GM23338 (cell line): ENCODE measurements around the gene SNRNP25. TPM values are rescaled to one million over a fixed set of nuclear protein-coding genes. Genes with fewer than 3 reads are reported as not detected.

Source experiments
- ATAC-seq: fragments of 200-7000 bp; cut with Tn5 transposase; 3 replicates; pipeline ENCODE4 v1.9.1; 2020
- DNase-seq: peaks from one replicate; pipeline ENCODE4 v3.0.0-alpha.2; 2015; ENCODE audit warnings: low spot score
- H2AFZ ChIP-seq: fragments of 200-600 bp; sonication (generic); 2 replicates; pipeline ENCODE4 v1.8.0; 2016; ENCODE audit warnings: antibody characterized with exemption, mild to moderate bottlenecking, moderate library complexity
- H3F3A ChIP-seq: fragments of 200-600 bp; sonication (generic); replicated peaks from 2 replicates; pipeline ENCODE4 v1.8.0; 2017; ENCODE audit warnings: antibody characterized with exemption, mixed run types, low read depth
- H3K27ac ChIP-seq: fragments of 200-600 bp; sonication (generic); 2 replicates; pipeline ENCODE4 v1.6.1; 2016; ENCODE audit warnings: low read depth
- H3K27me3 ChIP-seq: fragments of 200-600 bp; sonication (generic); 2 replicates; pipeline ENCODE4 v1.8.0; 2016; ENCODE audit warnings: mild to moderate bottlenecking, mixed run types, moderate library complexity; ENCODE audit not compliant: insufficient read depth
- H3K36me3 ChIP-seq: fragments of 200-600 bp; sonication (generic); 2 replicates; pipeline ENCODE4 v1.8.0; 2016; ENCODE audit warnings: mild to moderate bottlenecking; ENCODE audit not compliant: insufficient read depth
- H3K4me1 ChIP-seq: fragments of 200-600 bp; sonication (generic); 2 replicates; pipeline ENCODE4 v1.8.0; 2016; ENCODE audit warnings: mild to moderate bottlenecking, moderate library complexity; ENCODE audit not compliant: insufficient read depth
- H3K4me2 ChIP-seq: fragments of 200-600 bp; sonication (generic); 2 replicates; pipeline ENCODE4 v1.7.1; 2017; ENCODE audit warnings: mixed run types
- H3K4me3 ChIP-seq: fragments of 200-600 bp; sonication (generic); 2 replicates; pipeline ENCODE4 v1.6.1; 2016; ENCODE audit warnings: mixed run types
- H3K79me2 ChIP-seq: fragments of 200-600 bp; sonication (generic); replicated peaks from 2 replicates; pipeline ENCODE4 v1.8.0; 2017; ENCODE audit warnings: mild to moderate bottlenecking; ENCODE audit not compliant: insufficient read depth
- H3K9me2 ChIP-seq: fragments of 200-600 bp; sonication (generic); 2 replicates; pipeline ENCODE4 v1.8.0; 2017; ENCODE audit not compliant: insufficient read depth
- H4K20me1 ChIP-seq: fragments of 200-600 bp; sonication (generic); replicated peaks from 2 replicates; pipeline ENCODE4 v1.8.0; 2017; ENCODE audit warnings: mild to moderate bottlenecking; ENCODE audit not compliant: insufficient read depth
- H3K27ac Mint-ChIP-seq: 2 replicates; pipeline ENCODE4 v1.8.0; 2020; ENCODE audit warnings: inconsistent platforms, mild to moderate bottlenecking, moderate library complexity, mixed read lengths
- H3K27me3 Mint-ChIP-seq: 3 replicates; pipeline ENCODE4 v1.8.0; 2022; ENCODE audit warnings: low read depth, mild to moderate bottlenecking, moderate library complexity, mixed read lengths, inconsistent platforms; ENCODE audit not compliant: insufficient read depth, poor library complexity
- H3K36me3 Mint-ChIP-seq: 3 replicates; pipeline ENCODE4 v1.8.0; 2021; ENCODE audit warnings: low read depth, mild to moderate bottlenecking, inconsistent platforms, moderate library complexity, mixed read lengths
- H3K4me1 Mint-ChIP-seq: 3 replicates; pipeline ENCODE4 v1.8.0; 2020; ENCODE audit warnings: mild to moderate bottlenecking, inconsistent platforms, mixed read lengths
- H3K4me3 Mint-ChIP-seq: 3 replicates; pipeline ENCODE4 v1.8.0; 2021; ENCODE audit warnings: moderate library complexity, mild to moderate bottlenecking, inconsistent platforms, mixed read lengths
- H3K9me3 Mint-ChIP-seq: 3 replicates; pipeline ENCODE4 v1.8.0; 2020; ENCODE audit warnings: moderate library complexity, mild to moderate bottlenecking, inconsistent platforms, mixed read lengths
- CREB1 ChIP-seq: fragments of 250-450 bp; sonication (Bioruptor Pico); IDR thresholded peaks from 2 replicates; pipeline ENCODE4 v1.5.0; 2020; ENCODE audit warnings: low read depth, mild to moderate bottlenecking, moderate library complexity
- CTCF ChIP-seq, 2 experiments: fragments of 200-600 bp in 1 of 2; sonication (generic) in 1 of 2; conservative IDR thresholded peaks; 2 replicates each; pipeline versions ENCODE4 v1.5.1 to v1.6.1; 2016 to 2017; ENCODE audit warnings: antibody characterized with exemption in 2 of 2, low read depth in 2 of 2, mild to moderate bottlenecking in 2 of 2, moderate library complexity in 1 of 2
- ETS1 ChIP-seq: IDR thresholded peaks from 2 replicates; pipeline ENCODE4 v1.6.1; 2016; ENCODE audit warnings: antibody characterized with exemption
- EZH2 ChIP-seq: fragments of 200-600 bp; sonication (generic); IDR thresholded peaks from one replicate; pipeline ENCODE4 v1.8.0; 2017; ENCODE audit warnings: antibody characterized with exemption, mild to moderate bottlenecking, low read depth; ENCODE audit not compliant: unreplicated experiment
- EZH2phosphoT487 ChIP-seq: fragments of 200-600 bp; sonication (generic); IDR thresholded peaks from one replicate; pipeline ENCODE4 v1.8.1; 2018; ENCODE audit warnings: antibody characterized with exemption; ENCODE audit not compliant: unreplicated experiment
- JUNB ChIP-seq: IDR thresholded peaks from one replicate; pipeline ENCODE4 v1.6.1; 2016; ENCODE audit warnings: antibody characterized with exemption; ENCODE audit not compliant: unreplicated experiment
- NANOG ChIP-seq: IDR thresholded peaks from 2 replicates; pipeline ENCODE4 v1.6.1; 2016; ENCODE audit warnings: antibody characterized with exemption, borderline replicate concordance
- REST ChIP-seq: IDR thresholded peaks from one replicate; pipeline ENCODE4 v1.6.1; 2018; ENCODE audit warnings: antibody characterized with exemption; ENCODE audit not compliant: unreplicated experiment
- ZNF114 ChIP-seq: fragments of 250-450 bp; sonication (Bioruptor Pico); IDR thresholded peaks from 2 replicates; pipeline ENCODE4 v1.5.0; 2020; ENCODE audit warnings: mild to moderate bottlenecking, moderate library complexity
- ZNF331 ChIP-seq: fragments of 250-450 bp; sonication (Bioruptor Pico); IDR thresholded peaks from 2 replicates; pipeline ENCODE4 v1.5.0; 2020; ENCODE audit warnings: low read depth, mild to moderate bottlenecking, moderate library complexity
- ZNF462 ChIP-seq: fragments of 250-450 bp; sonication (Bioruptor Pico); IDR thresholded peaks from 2 replicates; pipeline ENCODE4 v1.5.0; 2020; ENCODE audit warnings: mild to moderate bottlenecking, moderate library complexity
- polyA plus RNA-seq: library from polyadenylated mRNA; unstranded; fragments of >200 nt; fragmentation: Nextera tagmentation; extraction: Ambion mirVana; gene quantifications from 2 replicates; pipeline ENCODE4 v1.2.1, GENCODE V29; 2016
- total RNA-seq: library from RNA; depleted of rRNA; stranded (reverse); fragments of >200 nt; shearing (Covaris generic); gene quantifications from 2 replicates; pipeline ENCODE4 v1.2.3, GENCODE V29; 2014

The SNRNP25 gene
- total and polyA plus RNA-seq, 2 experiments from 2014 or later, result 34.4 to 79.5 TPM

GRCh38 chr16:92431-93339 lies 39.1 kb downstream of the SNRNP25 start (continued):
- no peak for TF ChIP-seq ZNF114 (CRISPR knock-in tag)
- no peak for TF ChIP-seq CTCF (conservative IDR thresholded peaks at IDR 0.05; ENCODE audit: low read depth in 2 of 2)
- TF ChIP-seq REST, result no peak
- TF ChIP-seq JUNB, result no peak
- no peak for TF ChIP-seq EZH2
- no peak for TF ChIP-seq NANOG
- no peak for TF ChIP-seq ZNF331 (CRISPR knock-in tag)
- TF ChIP-seq EZH2phosphoT487, result no peak
- no peak for TF ChIP-seq ETS1
- no peak for TF ChIP-seq CREB1

GRCh38 chr16:94918-95265 lies 41.3 kb downstream of the SNRNP25 start:
- Mint-ChIP-seq H3K4me1 (no peaks in the 10 kb centered on the region), H3K27me3 (peaks cover 8% of the 10 kb centered on the region), H3K27ac (no peak overlapping the region), H3K9me3 (no peaks in the 10 kb centered on the region), H3K36me3 (peaks cover 6% of the 10 kb centered on the region; the same call in 1 of the 3 replicates), H3K4me3 (no peak overlapping the region; the same call in 2 of the 3 replicates)
- no peak overlapping the region for H3K4me2 ChIP-seq
- ATAC-seq (no peak), DNase-seq (no peak)
- no peaks in the 10 kb centered on the region for H3K79me2 ChIP-seq
- no peaks in the 10 kb centered on the region for H3K4me1 ChIP-seq
- no peak overlapping the region for H2AFZ ChIP-seq
- no peaks in the 10 kb centered on the region for H3K9me2 ChIP-seq
- 0 out of 2 replicates have a peak, but pooled peaks cover 4% of the 10 kb centered on the region for H3F3A ChIP-seq
- H3K27me3 ChIP-seq, result no peaks in the 10 kb centered on the region
- no peaks in the 10 kb centered on the region for H3K36me3 ChIP-seq
- H3K4me3 ChIP-seq, result no peak overlapping the region
- H3K27ac ChIP-seq, result no peak overlapping the region
- H4K20me1 ChIP-seq, result no peaks in the 10 kb centered on the region; the same call in 1 of the 2 replicates
- TF ChIP-seq ZNF462 (CRISPR knock-in tag) (no peak), NANOG (no peak)
